ENCODE data around the gene NCAPH2. TPM values are rescaled to one million over a fixed set of nuclear protein-coding genes. Genes with fewer than 3 reads are reported as not detected.
A peak's percentile ranks its signal among the peaks of the same experiment; 100 is the strongest.
"Not testable (repeated sequence)": the region's sequence is repeated elsewhere in the genome, so short reads cannot be mapped to it uniquely, and the experiment has no call there.

The NCAPH2 gene
- total and polyA plus RNA-seq, 2 of the 13 experiments (the other 11 are each of a cell fraction or from before 2014, with no cell fraction given), result 28.1 to 64.4 TPM

DNA sequence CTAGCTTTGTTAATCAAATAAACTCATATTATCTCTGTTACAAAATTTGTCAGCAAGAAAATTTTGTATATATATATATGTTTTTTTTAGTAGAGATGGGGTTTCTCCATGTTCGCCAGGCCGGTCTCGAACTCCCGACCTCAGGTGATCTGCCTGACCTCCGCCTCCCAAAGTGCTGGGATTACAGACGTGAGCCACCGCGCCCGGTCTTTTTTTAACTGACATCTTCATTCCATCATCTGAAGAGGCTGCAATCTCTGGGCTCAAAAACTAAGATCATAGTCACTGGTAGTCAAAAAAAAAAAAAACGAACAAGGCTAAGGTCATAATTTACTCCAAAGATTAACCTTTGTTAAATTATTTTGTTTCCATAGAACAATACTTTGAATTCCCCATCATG is 32.4 kb downstream of the NCAPH2 start:
- 91% methylated on average over 10 of the region's 10 CpGs for WGBS (ENCODE audit: low lambda C conversion rate)
- BruUV-seq (replicated peaks), result no TSS peak
- peaks cover 28% of the 10 kb centered on the region for H3K4me1 ChIP-seq (ENCODE audit: insufficient read depth, low read length)
- no peak for DNase-seq (ENCODE audit: low spot score)
- no peaks in the 10 kb centered on the region for H3K36me3 ChIP-seq (replicated peaks in 1 of 2; ENCODE audit: control insufficient read depth in 1 of 2, insufficient read depth in 2 of 2, low read length in 2 of 2)
- H2AFZ ChIP-seq (ENCODE audit: low read length), result no peak overlapping the region
- in situ Hi-C loops (cut with HindIII; ENCODE audit: extremely low pct_ligation_motif_present, low pct_unique_long_range_greater_than_20kb) (no loop called here), intact Hi-C loops (cut with micrococcal nuclease; ENCODE audit: unreplicated experiment) (no loop called here)
- no peaks in the 10 kb centered on the region for H3K79me2 ChIP-seq (ENCODE audit: insufficient read depth, low read length)
- no peak overlapping the region for H3K4me3 ChIP-seq (replicated peaks in 1 of 3; ENCODE audit: insufficient read depth in 1 of 3, low read depth in 2 of 3, low read length in 3 of 3)
- no peak for ATAC-seq
- no peak overlapping the region for H3K9ac ChIP-seq (ENCODE audit: insufficient read depth, low read depth, low read length)
- H3K4me2 ChIP-seq (ENCODE audit: low read depth, low read length), result no peak overlapping the region
- no peak for TF ChIP-seq ZNF878 (CRISPR knock-in tag; IDR thresholded peaks at IDR 0.05)
- ChIA-PET CTCF (ENCODE audit: low intra/inter-chr PET ratio, low total read pairs) (no interaction called here), POLR2A (interaction anchor here (1.7 to 2.2 kb wide), 5 partner anchors 8 to 15 kb away, joined by 4 to 18 read pairs (median 5); partner anchors contain the start of gene SCO2)
- H3K27me3 ChIP-seq (ENCODE audit: control insufficient read depth in 1 of 2, insufficient read depth in 2 of 2, low read length in 2 of 2), result peaks cover 0 to 7% of the 10 kb centered on the region in 2 experiments; a peak in 3 of 5 replicates
- no peaks in the 10 kb centered on the region for H4K20me1 ChIP-seq (ENCODE audit: insufficient read depth, low read length)
- no peak overlapping the region for H3K27ac ChIP-seq (ENCODE audit: extremely low read length, insufficient read depth, low read length)
- H3K9me3 ChIP-seq (ENCODE audit: low read length), result no peaks in the 10 kb centered on the region
- no peak for FAIRE-seq

DNA sequence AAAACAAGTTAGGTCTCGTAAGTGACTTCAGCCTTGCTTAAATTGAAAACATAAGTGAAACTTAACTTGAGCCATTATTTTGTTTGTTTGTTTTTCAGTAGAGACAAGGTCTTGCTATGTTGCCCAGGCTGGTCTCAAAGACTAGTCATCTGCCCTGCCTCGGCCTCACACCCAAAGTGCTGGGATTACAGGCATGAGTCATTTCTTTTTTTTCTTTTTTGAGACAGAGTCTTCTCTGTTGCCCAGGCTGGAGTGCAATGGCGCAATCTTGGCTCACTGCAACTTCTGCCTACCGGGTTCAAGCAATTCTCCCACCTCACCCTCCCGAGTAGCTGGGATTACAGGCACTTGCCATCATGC is 33.6 kb downstream of the NCAPH2 start:
- H3K9ac ChIP-seq (ENCODE audit: insufficient read depth, low read depth, low read length); H3K4me3 ChIP-seq (replicated peaks in 1 of 3; ENCODE audit: insufficient read depth in 1 of 3, low read depth in 2 of 3, low read length in 3 of 3); H3K36me3 ChIP-seq (replicated peaks in 1 of 2; ENCODE audit: control insufficient read depth in 1 of 2, insufficient read depth in 2 of 2, low read length in 2 of 2); intact Hi-C loops (cut with micrococcal nuclease; ENCODE audit: unreplicated experiment); in situ Hi-C loops (cut with HindIII; ENCODE audit: extremely low pct_ligation_motif_present, low pct_unique_long_range_greater_than_20kb); H4K20me1 ChIP-seq (ENCODE audit: insufficient read depth, low read length); H3K9me3 ChIP-seq (ENCODE audit: low read length); H3K79me2 ChIP-seq (ENCODE audit: insufficient read depth, low read length); BruUV-seq (replicated peaks); H3K27ac ChIP-seq (ENCODE audit: extremely low read length, insufficient read depth, low read length); H2AFZ ChIP-seq (ENCODE audit: low read length); TF ChIP-seq FOXP1 (IDR thresholded peaks at IDR 0.05); EP300 (CRISPR knock-in tag; IDR thresholded peaks at IDR 0.05; ENCODE audit: borderline replicate concordance): not testable (repeated sequence)
- peak; percentile 30 for FAIRE-seq
- H3K4me1 ChIP-seq (ENCODE audit: insufficient read depth, low read length), result peaks cover 38% of the 10 kb centered on the region
- DNase-seq (ENCODE audit: low spot score), result peak; percentile 66
- 4% methylated on average over 5 of the region's 5 CpGs for WGBS (ENCODE audit: low lambda C conversion rate)
- H3K27me3 ChIP-seq (ENCODE audit: control insufficient read depth in 1 of 2, insufficient read depth in 2 of 2, low read length in 2 of 2), result peaks cover 2 to 20% of the 10 kb centered on the region in 2 experiments
- H3K4me2 ChIP-seq (ENCODE audit: low read depth, low read length), result peak overlapping the region; percentile 42; the same call in 1 of the 2 replicates
- POLR2A ChIA-PET, result interaction anchor here (0.9 to 2.2 kb wide), 4 partner anchors 10 to 27 kb away, joined by 3 to 8 read pairs (median 6); partner anchors contain the start of gene SCO2
- ATAC-seq, result peak; percentile 34; the same call in 1 of the 3 replicates
- CTCF ChIA-PET (ENCODE audit: low intra/inter-chr PET ratio, low total read pairs), result interaction anchor here (1.2 kb wide), 1 partner anchor 34 kb away, joined by 3 read pairs; no protein-coding TSS in a partner anchor
- TF ChIP-seq, protein P1, sequence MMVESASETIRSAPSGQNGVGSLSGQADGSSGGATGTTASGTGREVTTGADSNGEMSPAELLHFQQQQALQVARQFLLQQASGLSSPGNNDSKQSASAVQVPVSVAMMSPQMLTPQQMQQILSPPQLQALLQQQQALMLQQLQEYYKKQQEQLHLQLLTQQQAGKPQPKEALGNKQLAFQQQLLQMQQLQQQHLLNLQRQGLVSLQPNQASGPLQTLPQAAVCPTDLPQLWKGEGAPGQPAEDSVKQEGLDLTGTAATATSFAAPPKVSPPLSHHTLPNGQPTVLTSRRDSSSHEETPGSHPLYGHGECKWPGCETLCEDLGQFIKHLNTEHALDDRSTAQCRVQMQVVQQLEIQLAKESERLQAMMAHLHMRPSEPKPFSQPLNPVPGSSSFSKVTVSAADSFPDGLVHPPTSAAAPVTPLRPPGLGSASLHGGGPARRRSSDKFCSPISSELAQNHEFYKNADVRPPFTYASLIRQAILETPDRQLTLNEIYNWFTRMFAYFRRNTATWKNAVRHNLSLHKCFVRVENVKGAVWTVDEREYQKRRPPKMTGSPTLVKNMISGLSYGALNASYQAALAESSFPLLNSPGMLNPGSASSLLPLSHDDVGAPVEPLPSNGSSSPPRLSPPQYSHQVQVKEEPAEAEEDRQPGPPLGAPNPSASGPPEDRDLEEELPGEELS (CRISPR knock-in tag; IDR thresholded peaks at IDR 0.05), result peak; percentile 17; the same call in 1 of the 2 replicates
- TF ChIP-seq TBX2 (CRISPR knock-in tag; IDR thresholded peaks at IDR 0.05; ENCODE audit: borderline replicate concordance) (peak; percentile 38; the same call in 1 of the 2 replicates), FOXA3 (CRISPR knock-in tag; IDR thresholded peaks at IDR 0.05) (peak; percentile 25; the same call in 1 of the 2 replicates), FOSL1 (CRISPR knock-in tag; IDR thresholded peaks at IDR 0.05; ENCODE audit: borderline replicate concordance) (peak; percentile 80), FOXP1 (CRISPR knock-in tag; IDR thresholded peaks at IDR 0.05) (0 out of 2 replicates have a peak, but pooled peaks have one; percentile 20), JUNB (CRISPR knock-in tag; IDR thresholded peaks at IDR 0.05; ENCODE audit: borderline replicate concordance) (peak; percentile 59; the same call in 1 of the 2 replicates), RCOR2 (CRISPR knock-in tag; IDR thresholded peaks at IDR 0.05) (peak; percentile 26; the same call in 1 of the 2 replicates), KAT8 (CRISPR knock-in tag; IDR thresholded peaks at IDR 0.05) (0 out of 2 replicates have a peak, but pooled peaks have one; percentile 26), RARA (CRISPR knock-in tag; IDR thresholded peaks at IDR 0.05) (peak; percentile 36; the same call in 1 of the 2 replicates), EP300 (IDR thresholded peaks at IDR 0.05; ENCODE audit: low read depth in 2 of 2, low read length in 2 of 2) (0 out of 4 replicates have a peak, but pooled peaks of 1 of the 2 experiments have one; percentile 15)
- TF ChIP-seq, protein P2, sequence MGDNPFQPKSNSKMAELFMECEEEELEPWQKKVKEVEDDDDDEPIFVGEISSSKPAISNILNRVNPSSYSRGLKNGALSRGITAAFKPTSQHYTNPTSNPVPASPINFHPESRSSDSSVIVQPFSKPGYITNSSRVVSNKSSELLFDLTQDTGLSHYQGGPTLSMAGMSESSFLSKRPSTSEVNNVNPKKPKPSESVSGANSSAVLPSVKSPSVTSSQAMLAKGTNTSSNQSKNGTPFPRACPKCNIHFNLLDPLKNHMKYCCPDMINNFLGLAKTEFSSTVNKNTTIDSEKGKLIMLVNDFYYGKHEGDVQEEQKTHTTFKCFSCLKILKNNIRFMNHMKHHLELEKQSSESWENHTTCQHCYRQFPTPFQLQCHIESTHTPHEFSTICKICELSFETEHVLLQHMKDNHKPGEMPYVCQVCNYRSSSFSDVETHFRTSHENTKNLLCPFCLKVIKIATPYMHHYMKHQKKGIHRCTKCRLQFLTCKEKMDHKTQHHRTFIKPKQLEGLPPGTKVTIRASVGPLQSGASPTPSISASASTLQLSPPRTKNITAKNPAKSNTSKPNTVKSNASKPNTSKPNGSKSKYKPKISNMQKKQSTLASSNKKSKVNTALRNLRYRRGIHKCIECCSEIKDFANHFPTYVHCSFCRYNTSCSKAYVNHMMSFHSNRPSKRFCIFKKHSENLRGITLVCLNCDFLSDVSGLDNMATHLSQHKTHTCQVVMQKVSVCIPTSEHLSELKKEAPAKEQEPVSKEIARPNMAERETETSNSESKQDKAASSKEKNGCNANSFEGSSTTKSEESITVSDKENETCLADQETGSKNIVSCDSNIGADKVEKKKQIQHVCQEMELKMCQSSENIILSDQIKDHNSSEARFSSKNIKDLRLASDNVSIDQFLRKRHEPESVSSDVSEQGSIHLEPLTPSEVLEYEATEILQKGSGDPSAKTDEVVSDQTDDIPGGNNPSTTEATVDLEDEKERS (CRISPR knock-in tag; IDR thresholded peaks at IDR 0.05), result peak; percentile 49; the same call in 1 of the 2 replicates

Data from HepG2 (cell line).